Astrocyte (in vitro differentiated cells and primary cell): ENCODE data around the gene SLC18A2.

ENCODE experiments used
- EZH2 ChIP-seq: IDR thresholded peaks from 2 replicates; pipeline ENCODE4 v1.6.1; 2012; ENCODE audit warnings: mild to moderate bottlenecking, low read length, inconsistent platforms; ENCODE audit not compliant: insufficient read depth
- TF ChIP-seq, protein P1 (sequence below): IDR thresholded peaks from 2 replicates; pipeline ENCODE4 v1.5.1; 2011; ENCODE audit warnings: low read depth, mild to moderate bottlenecking, inconsistent platforms, low read length, moderate library complexity; ENCODE audit not compliant: insufficient read depth

DNA sequence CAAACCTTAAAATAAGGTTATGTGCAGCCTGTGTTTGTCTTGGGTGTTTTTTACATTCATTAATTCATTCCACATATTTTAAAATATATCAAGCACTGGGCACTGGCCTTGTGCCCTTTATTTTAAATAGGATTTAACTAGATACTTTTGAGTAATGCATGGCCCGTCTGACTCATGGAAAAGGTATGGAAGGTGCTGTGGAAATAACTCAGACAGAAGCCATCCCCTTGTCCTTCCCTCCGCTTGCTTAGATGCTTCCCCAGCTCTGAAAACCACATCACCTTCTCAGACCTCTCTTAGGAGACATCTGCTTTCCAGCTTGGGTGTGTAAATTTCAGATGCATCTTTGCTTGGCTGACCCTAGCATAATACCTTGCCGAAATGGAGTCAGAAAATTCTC, 30.5 kb downstream of the SLC18A2 start:
- TF ChIP-seq, protein P1, sequence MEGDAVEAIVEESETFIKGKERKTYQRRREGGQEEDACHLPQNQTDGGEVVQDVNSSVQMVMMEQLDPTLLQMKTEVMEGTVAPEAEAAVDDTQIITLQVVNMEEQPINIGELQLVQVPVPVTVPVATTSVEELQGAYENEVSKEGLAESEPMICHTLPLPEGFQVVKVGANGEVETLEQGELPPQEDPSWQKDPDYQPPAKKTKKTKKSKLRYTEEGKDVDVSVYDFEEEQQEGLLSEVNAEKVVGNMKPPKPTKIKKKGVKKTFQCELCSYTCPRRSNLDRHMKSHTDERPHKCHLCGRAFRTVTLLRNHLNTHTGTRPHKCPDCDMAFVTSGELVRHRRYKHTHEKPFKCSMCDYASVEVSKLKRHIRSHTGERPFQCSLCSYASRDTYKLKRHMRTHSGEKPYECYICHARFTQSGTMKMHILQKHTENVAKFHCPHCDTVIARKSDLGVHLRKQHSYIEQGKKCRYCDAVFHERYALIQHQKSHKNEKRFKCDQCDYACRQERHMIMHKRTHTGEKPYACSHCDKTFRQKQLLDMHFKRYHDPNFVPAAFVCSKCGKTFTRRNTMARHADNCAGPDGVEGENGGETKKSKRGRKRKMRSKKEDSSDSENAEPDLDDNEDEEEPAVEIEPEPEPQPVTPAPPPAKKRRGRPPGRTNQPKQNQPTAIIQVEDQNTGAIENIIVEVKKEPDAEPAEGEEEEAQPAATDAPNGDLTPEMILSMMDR: no peak
- no peak for TF ChIP-seq EZH2
